Calu3 (cell line): Measurements from ENCODE around the gene KCNF1. TPM values are rescaled to one million over a fixed set of nuclear protein-coding genes. Genes with fewer than 3 reads are reported as not detected.

ENCODE experiments used
- BruUV-seq: library from RNA; stranded (reverse); fragments of 400-500 nt; replicated peaks from 2 replicates; lab custom pipeline; 2021; lab: Mats Ljungman, UMichigan
- CTCF ChIA-PET: fragments of 300-600 bp; sonication (Branson Sonifier 250); formaldehyde crosslinking; loops from one replicate; lab custom pipeline; 2022; ENCODE audit warnings: antibody characterized with exemption; lab: Charles Lee
- DNase-seq: peaks from one replicate; pipeline ENCODE4 v3.0.0; 2022
- H3K27ac Mint-ChIP-seq: one replicate; pipeline ENCODE4 v1.8.0; 2022; ENCODE audit warnings: mixed read lengths; ENCODE audit not compliant: unreplicated experiment
- H3K27me3 Mint-ChIP-seq: one replicate; pipeline ENCODE4 v1.8.0; 2022; ENCODE audit warnings: mixed read lengths; ENCODE audit not compliant: unreplicated experiment
- H3K36me3 Mint-ChIP-seq: one replicate; pipeline ENCODE4 v1.8.0; 2022; ENCODE audit warnings: mild to moderate bottlenecking, moderate library complexity, mixed read lengths; ENCODE audit not compliant: insufficient read depth, unreplicated experiment
- H3K4me1 Mint-ChIP-seq: one replicate; pipeline ENCODE4 v1.8.0; 2022; ENCODE audit warnings: mild to moderate bottlenecking, low read depth, mixed read lengths; ENCODE audit not compliant: unreplicated experiment
- H3K4me3 Mint-ChIP-seq: one replicate; pipeline ENCODE4 v1.8.0; 2022; ENCODE audit warnings: mild to moderate bottlenecking, low read depth, moderate library complexity, mixed read lengths; ENCODE audit not compliant: unreplicated experiment
- H3K9me3 Mint-ChIP-seq: one replicate; pipeline ENCODE4 v1.8.0; 2022; ENCODE audit warnings: low read depth, mixed read lengths; ENCODE audit not compliant: unreplicated experiment
- intact Hi-C: fragments of 100-400 bp; cut with micrococcal nuclease; formaldehyde crosslinking; loops from one replicate; pipeline ENCODE4 v1.10.0; 2022; ENCODE audit not compliant: unreplicated experiment
- total RNA-seq: library from RNA; stranded (reverse); gene quantifications from 2 replicates; pipeline ENCODE4 v1.2.3, GENCODE V29; 2022
- TF ChIP-seq, protein P1 (sequence below): fragments of 200-600 bp; IDR thresholded peaks from one replicate; pipeline ENCODE4 v1.8.0; 2022; ENCODE audit warnings: antibody characterized with exemption; ENCODE audit not compliant: unreplicated experiment

KCNF1 gene
- total RNA-seq, 1 experiment from 2014 or later, result not detected

DNA sequence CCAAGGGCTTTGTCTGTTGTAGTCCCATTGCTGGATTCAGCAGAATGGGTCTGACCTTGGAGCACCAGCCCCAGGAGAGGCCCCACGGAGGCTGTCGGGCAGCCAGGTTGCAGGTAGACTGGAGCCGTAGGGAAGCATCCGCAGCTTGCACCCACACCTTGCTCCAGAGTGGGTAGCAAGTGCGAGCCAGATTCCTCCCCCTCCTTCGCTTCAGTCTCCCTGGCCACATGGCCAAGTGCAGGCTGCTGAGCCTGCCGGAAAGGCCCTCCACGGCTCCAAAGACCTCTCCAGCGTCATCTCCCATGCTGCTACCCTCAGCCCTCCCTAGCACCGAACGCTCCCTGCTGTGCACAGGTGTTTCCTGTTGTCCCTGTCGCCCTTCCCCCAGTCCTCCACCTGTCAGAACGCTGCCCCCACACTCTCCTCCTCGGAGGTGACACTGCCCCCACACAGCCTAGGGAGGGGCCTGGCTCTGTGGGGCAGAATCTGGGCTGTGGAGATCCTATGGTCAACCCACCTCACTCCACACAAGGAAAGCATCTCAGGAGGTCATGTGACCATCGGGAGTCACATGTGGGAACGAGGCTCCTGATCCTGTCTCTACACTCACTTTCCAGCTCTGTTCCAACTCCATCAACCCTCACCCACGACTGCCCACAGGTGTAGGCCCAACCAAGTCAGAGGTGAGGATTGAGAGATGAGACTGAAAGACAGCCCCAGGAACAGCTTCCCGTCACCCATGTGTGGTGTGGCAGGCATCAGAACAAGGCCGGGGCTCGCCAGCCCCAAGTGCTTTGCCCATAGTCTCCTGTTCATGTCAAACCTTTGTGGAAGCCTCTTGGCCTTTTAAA, 8.3 kb downstream of the KCNF1 start:
- BruUV-seq, result no TSS peak
- no peak for DNase-seq
- no peak overlapping the region for H3K4me3 Mint-ChIP-seq
- peaks cover 6% of the 10 kb centered on the region for H3K36me3 Mint-ChIP-seq
- intact Hi-C loops, result loop anchor here (10.0 kb wide), 1 partner anchor 205 kb away; no protein-coding TSS in a partner anchor
- H3K27ac Mint-ChIP-seq, result no peak overlapping the region
- no peaks in the 10 kb centered on the region for H3K9me3 Mint-ChIP-seq
- peaks cover 100% of the 10 kb centered on the region for H3K27me3 Mint-ChIP-seq
- TF ChIP-seq, protein P1, sequence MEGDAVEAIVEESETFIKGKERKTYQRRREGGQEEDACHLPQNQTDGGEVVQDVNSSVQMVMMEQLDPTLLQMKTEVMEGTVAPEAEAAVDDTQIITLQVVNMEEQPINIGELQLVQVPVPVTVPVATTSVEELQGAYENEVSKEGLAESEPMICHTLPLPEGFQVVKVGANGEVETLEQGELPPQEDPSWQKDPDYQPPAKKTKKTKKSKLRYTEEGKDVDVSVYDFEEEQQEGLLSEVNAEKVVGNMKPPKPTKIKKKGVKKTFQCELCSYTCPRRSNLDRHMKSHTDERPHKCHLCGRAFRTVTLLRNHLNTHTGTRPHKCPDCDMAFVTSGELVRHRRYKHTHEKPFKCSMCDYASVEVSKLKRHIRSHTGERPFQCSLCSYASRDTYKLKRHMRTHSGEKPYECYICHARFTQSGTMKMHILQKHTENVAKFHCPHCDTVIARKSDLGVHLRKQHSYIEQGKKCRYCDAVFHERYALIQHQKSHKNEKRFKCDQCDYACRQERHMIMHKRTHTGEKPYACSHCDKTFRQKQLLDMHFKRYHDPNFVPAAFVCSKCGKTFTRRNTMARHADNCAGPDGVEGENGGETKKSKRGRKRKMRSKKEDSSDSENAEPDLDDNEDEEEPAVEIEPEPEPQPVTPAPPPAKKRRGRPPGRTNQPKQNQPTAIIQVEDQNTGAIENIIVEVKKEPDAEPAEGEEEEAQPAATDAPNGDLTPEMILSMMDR, result no peak
- no peaks in the 10 kb centered on the region for H3K4me1 Mint-ChIP-seq
- CTCF ChIA-PET, result interaction anchor here (1.5 kb wide), 1 partner anchor 58 kb away, joined by 4 read pairs; no protein-coding TSS in a partner anchor

DNA sequence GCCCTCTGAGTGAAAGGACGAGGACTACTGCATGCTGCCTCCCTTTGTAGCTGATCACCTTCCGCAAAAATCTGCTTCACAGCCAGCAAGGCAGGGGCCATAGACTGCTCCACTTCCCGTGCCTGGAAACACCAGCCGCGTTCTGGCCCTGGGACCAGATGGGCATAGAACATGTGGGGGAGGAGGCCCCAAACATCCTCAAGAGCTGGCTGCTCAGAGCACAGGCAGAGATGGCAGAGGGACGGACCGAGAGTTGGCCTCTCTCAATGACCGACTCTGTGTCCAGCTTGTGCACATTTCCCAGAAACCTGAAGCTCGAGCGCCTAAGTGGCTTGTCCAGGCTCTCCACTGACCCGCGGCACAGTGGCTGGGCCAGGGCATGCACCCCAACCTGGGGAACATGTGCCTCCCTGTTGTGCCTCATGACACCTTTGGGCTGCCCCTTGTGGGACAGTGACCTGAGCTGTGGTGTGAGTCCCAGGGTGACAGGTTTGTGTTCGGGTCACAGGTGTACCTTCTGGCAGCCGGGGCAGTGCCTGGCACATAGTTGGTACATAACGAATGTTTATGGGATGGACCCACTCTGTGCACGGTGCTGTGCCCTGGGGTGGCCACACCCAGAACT, 9.1 kb downstream of the KCNF1 start:
- Mint-ChIP-seq H3K27me3 (peaks cover 100% of the 10 kb centered on the region), H3K4me1 (no peaks in the 10 kb centered on the region), H3K27ac (no peak overlapping the region), H3K4me3 (no peak overlapping the region), H3K36me3 (peaks cover 6% of the 10 kb centered on the region), H3K9me3 (no peaks in the 10 kb centered on the region)
- intact Hi-C loops, result no loop called here
- TF ChIP-seq, protein P1, result no peak
- no TSS peak for BruUV-seq
- DNase-seq, result no peak
- CTCF ChIA-PET, result interaction anchor here (1.5 kb wide), 1 partner anchor 57 kb away, joined by 4 read pairs; no protein-coding TSS in a partner anchor

DNA sequence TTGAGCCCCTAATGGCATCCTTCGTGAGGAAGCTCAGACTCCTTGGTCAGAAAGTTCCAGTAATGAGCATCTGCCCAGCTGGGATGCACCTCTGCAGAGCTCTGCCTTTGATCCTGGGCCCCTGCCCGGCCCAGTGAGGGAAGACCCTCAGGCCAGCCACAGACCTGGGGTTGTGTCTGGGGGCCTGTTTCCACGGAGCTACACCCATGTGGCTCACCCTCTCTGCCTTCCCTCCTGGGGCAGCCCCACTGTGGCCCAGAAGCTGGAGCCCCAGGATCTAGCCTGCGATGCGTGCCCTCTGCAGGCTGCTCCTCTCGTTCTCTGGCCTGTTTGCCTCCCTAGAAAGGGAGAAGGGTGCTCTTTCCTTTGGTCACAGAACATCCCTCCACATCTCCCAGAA, 9.8 kb downstream of the KCNF1 start:
- no TSS peak for BruUV-seq
- intact Hi-C loops, result no loop called here
- CTCF ChIA-PET, result interaction anchor here (1.5 kb wide), 1 partner anchor 56 kb away, joined by 4 read pairs; no protein-coding TSS in a partner anchor
- Mint-ChIP-seq H3K36me3 (peaks cover 6% of the 10 kb centered on the region), H3K27me3 (peaks cover 100% of the 10 kb centered on the region), H3K9me3 (no peaks in the 10 kb centered on the region), H3K4me3 (no peak overlapping the region), H3K27ac (no peak overlapping the region), H3K4me1 (no peaks in the 10 kb centered on the region)
- DNase-seq, result no peak
- TF ChIP-seq, protein P1, result no peak

DNA sequence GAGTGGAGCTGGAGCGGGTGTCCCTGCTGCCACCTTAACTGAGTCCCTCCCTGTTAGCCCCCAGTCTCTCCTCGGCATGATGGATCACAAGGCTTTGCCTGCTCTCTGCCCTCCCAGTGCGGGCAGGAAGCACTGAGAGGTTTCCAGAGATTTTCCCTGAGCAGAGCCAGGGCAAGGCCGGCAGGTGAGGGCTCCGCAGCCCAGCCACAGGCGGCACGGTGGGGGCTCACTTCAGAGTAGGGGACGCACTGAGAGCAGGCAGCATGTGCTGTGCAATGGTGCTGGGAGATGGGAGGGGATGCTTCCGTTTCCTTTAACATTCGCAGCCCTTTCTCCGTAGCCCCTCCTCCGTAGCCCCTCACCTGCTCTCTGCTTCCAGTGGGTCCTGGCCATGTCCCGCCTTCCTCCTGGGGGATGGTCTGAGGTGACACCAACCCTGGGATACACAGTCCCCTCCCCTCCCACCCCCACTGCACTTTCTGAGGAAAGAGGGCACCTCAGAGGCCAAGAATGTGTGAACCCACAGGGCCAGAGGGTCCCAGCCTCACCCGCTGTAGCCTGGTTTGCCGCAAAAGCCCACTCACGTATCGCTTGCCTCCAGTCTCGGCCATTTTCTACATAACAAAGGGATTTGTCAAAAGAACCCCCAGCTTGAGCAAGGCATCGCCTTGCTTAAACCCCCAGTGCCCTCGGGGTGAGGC, 10.7 kb downstream of the KCNF1 start:
- DNase-seq, result no peak
- no peaks in the 10 kb centered on the region for H3K9me3 Mint-ChIP-seq
- no peak overlapping the region for H3K27ac Mint-ChIP-seq
- H3K4me1 Mint-ChIP-seq, result no peaks in the 10 kb centered on the region
- CTCF ChIA-PET, result no interaction called here
- intact Hi-C loops, result no loop called here
- TF ChIP-seq, protein P1, result no peak
- BruUV-seq, result no TSS peak
- H3K36me3 Mint-ChIP-seq, result peaks cover 6% of the 10 kb centered on the region
- no peak overlapping the region for H3K4me3 Mint-ChIP-seq
- peaks cover 98% of the 10 kb centered on the region for H3K27me3 Mint-ChIP-seq
